HFFc6 (cell line): ENCODE measurements around the gene RABGAP1L. TPM values are rescaled to one million over a fixed set of nuclear protein-coding genes. Genes with fewer than 3 reads are reported as not detected.
"Not testable (repeated sequence)": the region's sequence is repeated elsewhere in the genome, so short reads cannot be mapped to it uniquely, and the experiment has no call there.

Experiments used
- DNase-seq: peaks from one replicate; pipeline ENCODE4 v3.0.0-alpha.2; 2018
- H3K27ac Mint-ChIP-seq: 2 replicates; pipeline ENCODE4 v1.8.0; 2020; ENCODE audit warnings: mild to moderate bottlenecking, mixed read lengths
- H3K27me3 Mint-ChIP-seq: 2 replicates; pipeline ENCODE4 v1.8.0; 2021; ENCODE audit warnings: mild to moderate bottlenecking, moderate library complexity, mixed read lengths; ENCODE audit not compliant: insufficient read depth
- H3K36me3 Mint-ChIP-seq: 2 replicates; pipeline ENCODE4 v1.8.0; 2021; ENCODE audit warnings: low read depth, mixed read lengths
- H3K4me1 Mint-ChIP-seq: 2 replicates; pipeline ENCODE4 v1.8.0; 2020; ENCODE audit warnings: low read depth, mixed read lengths
- H3K4me3 Mint-ChIP-seq: 2 replicates; pipeline ENCODE4 v1.8.0; 2020; ENCODE audit warnings: mild to moderate bottlenecking, moderate library complexity, mixed read lengths
- H3K9me3 Mint-ChIP-seq: 2 replicates; pipeline ENCODE4 v1.8.0; 2020; ENCODE audit warnings: mild to moderate bottlenecking, mixed read lengths
- total RNA-seq, 6 experiments: library from RNA; stranded (reverse); fragmentation: NEBNext Ultra II Directional; extraction: Animal tissue kit (Norgen Biotek cat#: 25700); gene quantifications; 2 replicates in 1 of 6; 3 replicates in 5 of 6; pipeline ENCODE4 v1.2.3, GENCODE V29; 2021
- TF ChIP-seq, protein P1 (sequence below): fragments of 200-600 bp; sonication (generic); IDR thresholded peaks from 2 replicates; pipeline ENCODE4 v1.5.0; 2021; ENCODE audit warnings: antibody characterized with exemption, mild to moderate bottlenecking

The RABGAP1L gene
- total RNA-seq, 6 experiments from 2014 or later: 14.5 to 16.9 (median 16.0) TPM

DNA sequence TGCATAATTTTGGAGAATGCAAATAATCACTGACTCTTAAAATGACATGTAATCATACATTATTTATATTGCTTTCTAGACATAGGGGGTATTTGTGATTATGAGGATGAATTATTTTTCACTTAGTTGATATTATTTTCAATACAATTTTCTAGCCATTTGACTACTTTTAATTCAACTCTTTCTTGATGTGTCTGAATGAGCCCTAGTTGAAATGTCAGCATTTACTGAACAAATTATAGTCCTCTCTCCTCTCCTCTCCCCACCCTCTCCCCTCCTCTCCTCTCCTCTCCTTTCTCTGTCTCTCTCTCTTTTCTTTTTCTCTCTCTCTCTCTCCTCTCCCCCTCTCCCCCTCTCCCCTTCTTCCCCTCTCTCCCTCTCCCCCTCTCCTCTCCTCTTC is 483.1 kb downstream of the RABGAP1L start:
- no peaks in the 10 kb centered on the region for H3K27me3 Mint-ChIP-seq
- no peak overlapping the region for H3K27ac Mint-ChIP-seq
- no peaks in the 10 kb centered on the region for H3K4me1 Mint-ChIP-seq
- no peaks in the 10 kb centered on the region for H3K9me3 Mint-ChIP-seq
- no peaks in the 10 kb centered on the region for H3K36me3 Mint-ChIP-seq
- H3K4me3 Mint-ChIP-seq: no peak overlapping the region
- TF ChIP-seq, protein P1, sequence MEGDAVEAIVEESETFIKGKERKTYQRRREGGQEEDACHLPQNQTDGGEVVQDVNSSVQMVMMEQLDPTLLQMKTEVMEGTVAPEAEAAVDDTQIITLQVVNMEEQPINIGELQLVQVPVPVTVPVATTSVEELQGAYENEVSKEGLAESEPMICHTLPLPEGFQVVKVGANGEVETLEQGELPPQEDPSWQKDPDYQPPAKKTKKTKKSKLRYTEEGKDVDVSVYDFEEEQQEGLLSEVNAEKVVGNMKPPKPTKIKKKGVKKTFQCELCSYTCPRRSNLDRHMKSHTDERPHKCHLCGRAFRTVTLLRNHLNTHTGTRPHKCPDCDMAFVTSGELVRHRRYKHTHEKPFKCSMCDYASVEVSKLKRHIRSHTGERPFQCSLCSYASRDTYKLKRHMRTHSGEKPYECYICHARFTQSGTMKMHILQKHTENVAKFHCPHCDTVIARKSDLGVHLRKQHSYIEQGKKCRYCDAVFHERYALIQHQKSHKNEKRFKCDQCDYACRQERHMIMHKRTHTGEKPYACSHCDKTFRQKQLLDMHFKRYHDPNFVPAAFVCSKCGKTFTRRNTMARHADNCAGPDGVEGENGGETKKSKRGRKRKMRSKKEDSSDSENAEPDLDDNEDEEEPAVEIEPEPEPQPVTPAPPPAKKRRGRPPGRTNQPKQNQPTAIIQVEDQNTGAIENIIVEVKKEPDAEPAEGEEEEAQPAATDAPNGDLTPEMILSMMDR: no peak
- DNase-seq: no peak

DNA sequence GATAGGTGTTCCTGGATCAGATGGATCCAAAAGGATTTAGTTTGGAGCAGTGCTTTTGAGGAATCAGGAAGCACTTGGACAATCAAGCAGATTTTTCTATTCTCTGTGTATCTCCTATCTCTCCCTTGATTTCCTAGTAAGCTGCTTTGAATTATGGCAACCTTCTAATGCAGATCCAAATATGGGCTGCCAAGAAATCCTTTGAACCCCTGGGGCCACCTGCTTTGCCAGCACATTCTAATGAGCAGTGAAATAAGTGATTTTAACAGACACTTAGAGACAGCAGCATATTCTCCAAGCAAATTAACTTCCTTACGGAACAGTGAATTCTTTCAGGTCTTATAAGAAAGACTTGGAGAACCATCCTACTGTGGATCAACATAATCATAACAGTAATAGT is 483.9 kb downstream of the RABGAP1L start:
- Mint-ChIP-seq H3K27ac (no peak overlapping the region), H3K4me3 (no peak overlapping the region), H3K36me3 (no peaks in the 10 kb centered on the region), H3K27me3 (no peaks in the 10 kb centered on the region), H3K9me3 (no peaks in the 10 kb centered on the region), H3K4me1 (no peaks in the 10 kb centered on the region)
- TF ChIP-seq, protein P1: no peak
- no peak for DNase-seq

- H3K9me3 Mint-ChIP-seq, H3K27me3 Mint-ChIP-seq, H3K4me3 Mint-ChIP-seq, H3K4me1 Mint-ChIP-seq, H3K36me3 Mint-ChIP-seq, H3K27ac Mint-ChIP-seq, DNase-seq: not testable (repeated sequence)
Measured at GRCh38 chr1:174649572-174649971, 490.3 kb downstream of the RABGAP1L start.

DNA sequence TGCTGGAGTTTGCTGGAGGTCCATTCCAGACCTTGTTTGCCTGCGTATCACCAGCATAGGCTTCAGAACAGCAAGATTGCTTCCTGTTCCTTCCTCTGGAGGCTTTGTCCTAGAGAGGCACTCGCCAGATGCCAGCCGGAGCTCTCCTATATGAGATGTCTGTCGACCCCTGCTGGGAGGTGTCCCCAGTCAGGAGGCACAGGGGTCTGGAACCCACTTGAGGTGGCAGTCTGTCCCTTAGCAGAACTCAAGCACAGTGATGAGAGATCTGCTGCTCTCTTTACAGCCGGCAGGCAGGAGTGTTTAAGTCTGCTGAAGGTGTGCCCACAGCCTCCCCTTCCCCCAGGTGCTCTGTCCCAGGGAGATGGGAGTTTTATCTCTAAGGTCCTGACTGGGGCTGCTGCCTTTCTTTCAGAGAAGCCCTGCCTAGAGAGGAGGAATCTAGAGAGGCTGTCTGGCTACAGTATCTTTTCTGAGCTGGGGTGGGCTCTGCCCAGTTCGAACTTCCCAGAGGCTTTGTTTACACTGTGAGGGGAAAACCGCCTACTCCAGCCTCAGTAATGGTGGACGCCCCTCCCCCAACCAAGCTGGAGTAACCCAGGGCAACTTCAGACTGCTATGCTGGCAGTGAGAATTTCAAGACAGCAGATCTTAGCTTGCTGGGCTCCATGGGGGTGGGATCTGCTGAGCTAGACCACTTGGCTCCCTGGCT is 493.4 kb downstream of the RABGAP1L start:
- H3K27ac Mint-ChIP-seq: no peak overlapping the region
- TF ChIP-seq, protein P1: no peak
- H3K4me1 Mint-ChIP-seq: no peaks in the 10 kb centered on the region
- no peaks in the 10 kb centered on the region; the same call in 1 of the 2 replicates for H3K27me3 Mint-ChIP-seq
- no peak overlapping the region for H3K4me3 Mint-ChIP-seq
- no peak for DNase-seq
- H3K9me3 Mint-ChIP-seq: no peaks in the 10 kb centered on the region
- H3K36me3 Mint-ChIP-seq: 0 out of 2 replicates have a peak, but pooled peaks cover 4% of the 10 kb centered on the region

DNA sequence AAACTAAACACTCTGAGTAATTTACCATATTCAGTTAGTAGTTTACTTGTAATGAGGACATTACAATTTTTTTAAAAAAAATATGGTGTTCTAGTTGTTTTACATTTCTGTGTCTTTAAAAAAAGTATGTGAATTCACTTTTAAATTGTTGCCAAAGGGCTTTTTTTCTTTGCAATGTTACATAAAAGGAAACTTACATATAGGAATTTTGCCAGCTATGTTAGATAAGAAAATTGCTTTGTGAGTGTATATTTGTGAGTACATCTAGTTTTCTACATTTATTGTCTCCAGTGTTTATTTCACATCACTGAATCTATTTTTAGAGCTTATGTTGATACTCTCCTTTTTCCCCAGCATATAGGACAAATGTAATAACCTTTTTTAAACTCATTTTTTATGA is 495.2 kb downstream of the RABGAP1L start:
- Mint-ChIP-seq H3K27ac (no peak overlapping the region), H3K4me3 (no peak overlapping the region), H3K9me3 (no peaks in the 10 kb centered on the region), H3K36me3 (0 out of 2 replicates have a peak, but pooled peaks cover 4% of the 10 kb centered on the region), H3K4me1 (peaks cover 3% of the 10 kb centered on the region; the same call in 1 of the 2 replicates), H3K27me3 (no peaks in the 10 kb centered on the region; the same call in 1 of the 2 replicates)
- no peak for DNase-seq
- TF ChIP-seq, protein P1: no peak

DNA sequence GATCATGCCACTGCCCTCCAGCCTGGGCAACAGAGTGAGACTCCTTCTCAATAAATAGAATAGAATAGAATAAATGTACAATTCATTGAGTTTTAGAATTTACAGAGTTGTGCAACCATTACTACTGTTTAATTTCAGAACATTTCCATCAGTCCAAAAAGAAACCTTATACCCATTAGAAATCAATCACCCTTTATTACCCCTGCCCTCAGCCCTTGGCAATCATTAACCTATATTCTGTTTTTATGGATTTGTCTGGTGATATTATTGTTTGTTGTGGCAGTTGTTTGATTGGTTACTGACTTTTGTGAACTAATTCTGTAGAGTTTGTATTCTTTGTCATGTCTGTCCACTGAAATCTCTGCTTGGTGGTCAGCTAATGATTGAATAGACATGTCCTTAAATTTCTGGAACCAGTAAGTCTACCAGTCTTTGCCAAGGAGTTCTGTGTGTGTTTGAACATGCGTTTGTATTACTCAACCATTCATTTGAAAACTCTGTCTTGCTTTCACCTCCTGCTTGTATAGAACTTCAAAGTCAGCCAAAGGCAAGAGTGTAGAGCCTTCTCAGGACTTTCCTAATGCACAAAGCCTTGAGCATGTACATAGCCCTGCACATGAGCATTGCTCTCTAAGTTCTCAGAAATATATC is 497.2 kb downstream of the RABGAP1L start:
- Mint-ChIP-seq H3K36me3 (0 out of 2 replicates have a peak, but pooled peaks cover 4% of the 10 kb centered on the region), H3K27ac (no peak overlapping the region), H3K9me3 (no peaks in the 10 kb centered on the region), H3K4me1 (peaks cover 9% of the 10 kb centered on the region; the same call in 1 of the 2 replicates), H3K27me3 (no peaks in the 10 kb centered on the region; the same call in 1 of the 2 replicates), H3K4me3 (no peak overlapping the region)
- no peak for DNase-seq
- TF ChIP-seq, protein P1: no peak
